GM12878 (cell line): ENCODE results near the gene C5. TPM values are rescaled to one million over a fixed set of nuclear protein-coding genes. Genes with fewer than 3 reads are reported as not detected.
A peak's percentile ranks its signal among the peaks of the same experiment; 100 is the strongest.

ENCODE experiments used
- CBX5 ChIP-seq: sonication (generic); IDR thresholded peaks from 2 replicates; pipeline ENCODE4 v1.6.1; 2016; ENCODE audit warnings: low read depth, moderate library complexity, mild to moderate bottlenecking, inconsistent platforms
- CHD4 ChIP-seq: fragments of 200-600 bp; sonication (generic); IDR thresholded peaks from 2 replicates; pipeline ENCODE4 v1.6.1; 2016; ENCODE audit warnings: mild to moderate bottlenecking
- EP300 ChIP-seq, 2 experiments: fragments of 150-350 bp in 1 of 2; IDR thresholded peaks; 2 replicates each; pipeline ENCODE4 v1.6.1; 2011 to 2012; ENCODE audit warnings: low read depth in 2 of 2, low read length in 2 of 2, borderline replicate concordance in 1 of 2, improper control_type of control experiment in 1 of 2, inconsistent platforms in 1 of 2; ENCODE audit not compliant: control insufficient read depth in 1 of 2
- FOS ChIP-seq: IDR thresholded peaks from 3 replicates; pipeline ENCODE4 v1.6.1; 2011; ENCODE audit warnings: borderline replicate concordance; ENCODE audit not compliant: insufficient read length; ENCODE audit errors: extremely low read depth
- GATAD2B ChIP-seq: fragments of 450-650 bp; conservative IDR thresholded peaks from 2 replicates; pipeline ENCODE4 v1.6.1; 2017; ENCODE audit warnings: low read depth, mild to moderate bottlenecking, moderate library complexity
- JUNB ChIP-seq: IDR thresholded peaks from 2 replicates; pipeline ENCODE4 v1.6.1; 2016; ENCODE audit warnings: antibody characterized with exemption, mild to moderate bottlenecking
- KLF5 ChIP-seq: fragments of 450-650 bp; IDR thresholded peaks from 2 replicates; pipeline ENCODE4 v1.6.1; 2014; ENCODE audit warnings: mild to moderate bottlenecking; ENCODE audit not compliant: partially characterized antibody
- LARP7 ChIP-seq: fragments of 450-650 bp; IDR thresholded peaks from 2 replicates; pipeline ENCODE4 v1.6.1; 2017; ENCODE audit warnings: mild to moderate bottlenecking
- MXI1 ChIP-seq: fragments of 150-350 bp; IDR thresholded peaks from 2 replicates; pipeline ENCODE4 v1.6.1; 2011; ENCODE audit warnings: low read depth, mild to moderate bottlenecking, inconsistent platforms, low read length, improper control_type of control experiment
- MYC ChIP-seq: IDR thresholded peaks from 2 replicates; pipeline ENCODE4 v1.6.1; 2011; ENCODE audit warnings: mild to moderate bottlenecking, low read length, moderate library complexity, inconsistent platforms; ENCODE audit not compliant: insufficient read depth, insufficient replicate concordance, insufficient read length, severe bottlenecking
- POLR2AphosphoS5 ChIP-seq: IDR thresholded peaks from 2 replicates; pipeline ENCODE4 v1.6.1; 2011; ENCODE audit warnings: mild to moderate bottlenecking, low read length, inconsistent platforms
- RELB ChIP-seq: fragments of 450-650 bp; IDR thresholded peaks from 2 replicates; pipeline ENCODE4 v1.6.1; 2017; ENCODE audit warnings: low read depth, mild to moderate bottlenecking, moderate library complexity
- TCF3 ChIP-seq: IDR thresholded peaks from 2 replicates; pipeline ENCODE4 v1.6.1; 2012; ENCODE audit warnings: low read depth, mild to moderate bottlenecking, low read length, borderline replicate concordance; ENCODE audit not compliant: insufficient read depth
- polyA plus RNA-seq, 11 experiments: library from polyadenylated mRNA; depleted of rRNA in 4 of 11; unstranded in 6 of 11; stranded (reverse) in 5 of 11; fragments of >200 nt; fragmentation: Nextera tagmentation in 4 of 11; fragmentation: Illumina TruSeq in 1 of 11; extraction: Ambion mirVana in 4 of 11; extraction: Trizol in 1 of 11; gene quantifications; 1 replicate in 1 of 11; 2 replicates in 10 of 11; pipeline versions ENCODE4 v1.2.1 to v1.2.3, GENCODE V29; 2011 to 2016; ENCODE audit warnings: inconsistent platforms in 2 of 11, missing spikeins in 2 of 11, low read depth in 1 of 11
- total RNA-seq, 4 experiments: library from RNA; depleted of rRNA in 3 of 4; stranded (reverse); fragments of >200 nt in 3 of 4; fragmentation: Illumina TruSeq in 1 of 4; extraction: Trizol in 1 of 4; gene quantifications; 2 replicates each; pipeline versions ENCODE4 v1.2.1 to v1.2.3, GENCODE V29; 2013 to 2021

Gene C5
- total and polyA plus RNA-seq, 10 of the 15 experiments (the other 5 are each of a cell fraction or from before 2014, with no cell fraction given), result 0.39 to 2.2 (median 1.2) TPM

GRCh38 chr9:121074370-121075250 is 24.5 kb upstream of the C5 start, which contains the start of gene CNTRL (continued):
- peak; percentile 85; the same call in 1 of the 2 replicates for TF ChIP-seq CBX5
- TF ChIP-seq FOS, result no peak
- no peak for TF ChIP-seq TCF3
- peak; percentile 80 for TF ChIP-seq POLR2AphosphoS5
- TF ChIP-seq JUNB, result no peak
- TF ChIP-seq MYC, result peak; percentile 19
- no peak for TF ChIP-seq KLF5
- TF ChIP-seq RELB, result peak; percentile 70
- TF ChIP-seq CHD4, result no peak
- peak; percentile 82; the same call in 1 of the 2 replicates for TF ChIP-seq GATAD2B
- peak; percentile 88 for TF ChIP-seq MXI1
- TF ChIP-seq LARP7, result peak; percentile 75
- TF ChIP-seq EP300 (IDR thresholded peaks at IDR 0.05; ENCODE audit: borderline replicate concordance in 1 of 2, control insufficient read depth in 1 of 2, low read depth in 2 of 2, low read length in 2 of 2), result no peak
